Ovary (tissue), 7 donors: ENCODE results near the gene C17orf114.
A peak's percentile ranks its signal among the peaks of the same experiment; 100 is the strongest.
"Not testable (repeated sequence)": the region's sequence is repeated elsewhere in the genome, so short reads cannot be mapped to it uniquely, and the experiment has no call there.

ENCODE experiments used
- DNase-seq, 5 donors: peaks; one replicate each; pipeline ENCODE4 v3.0.0-alpha.2; 2019 to 2020
- H3K27ac ChIP-seq, 2 donors: fragments of 200-600 bp; one replicate each; pipeline versions ENCODE4 v1.5.1 to v1.8.0; 2019 to 2022
- H3K27me3 ChIP-seq: fragments of 200-600 bp; one replicate; pipeline ENCODE4 v1.8.0; 2022
- H3K36me3 ChIP-seq: fragments of 200-600 bp; sonication (generic); one replicate; pipeline ENCODE4 v1.5.1; 2019
- H3K4me1 ChIP-seq: one replicate; pipeline ENCODE4 v1.8.1; 2013; ENCODE audit warnings: mild to moderate bottlenecking, moderate library complexity; ENCODE audit not compliant: insufficient read depth
- H3K4me3 ChIP-seq: fragments of 200-600 bp; sonication (generic); one replicate; pipeline ENCODE4 v1.5.1; 2017
- H3K9me3 ChIP-seq, 2 donors: fragments of 200-600 bp in 1 of 2; sonication (generic) in 1 of 2; one replicate each; pipeline versions ENCODE4 v1.5.1 to v1.8.1; 2013 to 2019; ENCODE audit warnings: mild to moderate bottlenecking in 1 of 2, moderate library complexity in 1 of 2
- EP300 ChIP-seq: sonication (generic); formaldehyde crosslinking; IDR thresholded peaks from one replicate; pipeline ENCODE4 v1.6.1; 2017; ENCODE audit warnings: antibody characterized with exemption
- POLR2A ChIP-seq: fragments of 450-650 bp; IDR thresholded peaks from one replicate; pipeline ENCODE4 v1.6.1; 2017; ENCODE audit warnings: antibody characterized with exemption, mild to moderate bottlenecking, moderate library complexity
- WGBS, 3 donors: extraction: QIAGEN DNeasy Blood & Tissue Kit in 1 of 3; methylation state at CpG; one replicate each; pipeline versions ENCODE4 v1.1.5 to v1.1.7; 2013 to 2017; 5-methylcytosine and 5-hydroxymethylcytosine counted together
- intact Hi-C, 4 donors: fragments of 100-400 bp; cut with DNase I; formaldehyde crosslinking; loops; one replicate each; pipeline versions ENCODE4 v1.11.0 to v1.15.1; 2022 to 2023
- TF ChIP-seq, protein P1 (sequence below), 3 donors: fragments of 450-650 bp in 2 of 3; fragments of 200-600 bp in 1 of 3; IDR thresholded peaks; one replicate each; pipeline versions ENCODE4 v1.5.1 to v1.8.0; 2016 to 2022; ENCODE audit warnings: antibody characterized with exemption in 3 of 3, mild to moderate bottlenecking in 1 of 3
- donor health status: DM: no; HTN: no; CAD: no; lungs with moderate emphysema.
- donor health status: DM: no; HTN: no; CAD: no.
- donor health status: Bipolar disorder and iron deficiency.
- donor health status: DM: no; HTN: no; CAD: no.
- donor health status: DM: yes; HTN: yes; CAD: no.

Gene C17orf114

DNA sequence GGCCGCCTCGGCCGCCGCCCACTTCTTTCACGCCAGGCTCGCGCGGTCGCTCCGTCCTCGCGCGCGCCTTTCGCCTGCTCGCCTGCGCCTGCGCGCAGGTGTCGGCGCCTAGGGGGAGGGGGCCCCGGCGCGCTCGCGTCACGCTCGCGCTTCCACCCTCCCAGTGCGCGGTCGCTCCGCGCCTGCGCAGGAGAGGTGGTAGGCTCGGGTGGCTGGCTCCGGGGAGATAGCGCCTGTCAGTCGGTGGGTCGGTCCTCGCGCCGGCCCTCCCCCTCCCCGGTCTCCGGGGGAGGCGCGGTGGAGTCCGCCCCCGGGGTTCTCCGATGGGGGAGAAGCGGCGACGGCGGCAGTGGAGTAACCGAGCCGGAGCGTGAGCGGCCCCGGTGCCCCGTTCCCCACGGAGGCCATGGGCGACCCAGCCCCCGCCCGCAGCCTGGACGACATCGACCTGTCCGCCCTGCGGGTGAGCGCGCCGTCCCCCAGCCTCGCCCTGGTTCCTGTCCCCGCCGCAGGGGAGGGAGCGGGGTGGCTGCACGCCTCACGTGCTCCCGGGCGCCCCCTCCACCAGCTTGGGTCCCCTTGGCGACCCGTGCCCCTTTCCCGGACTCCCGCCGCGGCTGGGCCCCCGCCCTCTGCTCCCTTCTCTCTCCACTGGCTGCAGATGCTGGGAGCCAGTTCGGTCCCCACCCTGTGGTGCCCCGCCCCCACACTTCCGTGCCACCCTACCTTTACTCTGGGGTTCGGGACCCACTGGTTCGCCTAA is 31.2 kb upstream of the C17orf114 start, which contains the start of gene MINK1:
Gene MINK1, plus strand, starts transcription at position 163 of the 763 bp plus-strand sequence. Its CDS starts 244 bp downstream, at position 407.
- Histone ChIP-seq H3K27ac (peak within 1 kb of the TSS; percentile 96), H3K36me3 (no peaks in the 10 kb centered on the region), H3K27me3 (no peaks in the 10 kb centered on the region), H3K9me3 (no peaks in the 10 kb centered on the region), H3K4me1 (peaks cover 13% of the 10 kb centered on the region), H3K4me3 (peak within 1 kb of the TSS; percentile 81)
- peak; percentile 90 to 94 (median 91) for DNase-seq
- TF ChIP-seq, protein P1, sequence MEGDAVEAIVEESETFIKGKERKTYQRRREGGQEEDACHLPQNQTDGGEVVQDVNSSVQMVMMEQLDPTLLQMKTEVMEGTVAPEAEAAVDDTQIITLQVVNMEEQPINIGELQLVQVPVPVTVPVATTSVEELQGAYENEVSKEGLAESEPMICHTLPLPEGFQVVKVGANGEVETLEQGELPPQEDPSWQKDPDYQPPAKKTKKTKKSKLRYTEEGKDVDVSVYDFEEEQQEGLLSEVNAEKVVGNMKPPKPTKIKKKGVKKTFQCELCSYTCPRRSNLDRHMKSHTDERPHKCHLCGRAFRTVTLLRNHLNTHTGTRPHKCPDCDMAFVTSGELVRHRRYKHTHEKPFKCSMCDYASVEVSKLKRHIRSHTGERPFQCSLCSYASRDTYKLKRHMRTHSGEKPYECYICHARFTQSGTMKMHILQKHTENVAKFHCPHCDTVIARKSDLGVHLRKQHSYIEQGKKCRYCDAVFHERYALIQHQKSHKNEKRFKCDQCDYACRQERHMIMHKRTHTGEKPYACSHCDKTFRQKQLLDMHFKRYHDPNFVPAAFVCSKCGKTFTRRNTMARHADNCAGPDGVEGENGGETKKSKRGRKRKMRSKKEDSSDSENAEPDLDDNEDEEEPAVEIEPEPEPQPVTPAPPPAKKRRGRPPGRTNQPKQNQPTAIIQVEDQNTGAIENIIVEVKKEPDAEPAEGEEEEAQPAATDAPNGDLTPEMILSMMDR (IDR thresholded peaks at IDR 0.05) = no peak
- TF ChIP-seq POLR2A = peak; percentile 82
- intact Hi-C loops = no loop called here
- 0 to 1% (median 0%) methylated on average over 62 to 91 of the region's 91 CpGs for WGBS, 3 donors

DNA sequence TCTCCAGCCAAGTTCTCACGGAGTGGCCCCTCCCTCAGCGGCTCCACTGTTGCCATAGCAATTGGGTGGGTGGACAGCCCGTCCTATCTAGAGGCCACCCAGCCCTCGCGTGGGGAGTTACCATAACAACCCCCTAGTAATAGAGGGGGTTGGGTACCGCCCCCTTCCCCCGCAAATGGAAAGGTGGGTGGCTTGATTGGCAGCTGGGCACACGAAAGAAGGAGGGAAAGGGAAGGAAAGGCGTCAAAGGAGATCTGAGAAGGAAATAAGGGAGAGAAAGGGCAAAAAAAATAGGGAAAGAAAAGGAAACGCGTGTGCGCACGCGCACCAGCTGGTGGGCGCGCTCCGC is 30.7 kb upstream of the C17orf114 start:
- H3K36me3 ChIP-seq, H3K9me3 ChIP-seq, H3K27me3 ChIP-seq, H3K4me1 ChIP-seq, intact Hi-C loops, DNase-seq: not testable (repeated sequence)
- H3K27ac ChIP-seq = peak overlapping the region; percentile 96
- peak overlapping the region; percentile 81 for H3K4me3 ChIP-seq
- WGBS, 3 donors = 0% methylated on average over 11 to 15 of the region's 17 CpGs

DNA sequence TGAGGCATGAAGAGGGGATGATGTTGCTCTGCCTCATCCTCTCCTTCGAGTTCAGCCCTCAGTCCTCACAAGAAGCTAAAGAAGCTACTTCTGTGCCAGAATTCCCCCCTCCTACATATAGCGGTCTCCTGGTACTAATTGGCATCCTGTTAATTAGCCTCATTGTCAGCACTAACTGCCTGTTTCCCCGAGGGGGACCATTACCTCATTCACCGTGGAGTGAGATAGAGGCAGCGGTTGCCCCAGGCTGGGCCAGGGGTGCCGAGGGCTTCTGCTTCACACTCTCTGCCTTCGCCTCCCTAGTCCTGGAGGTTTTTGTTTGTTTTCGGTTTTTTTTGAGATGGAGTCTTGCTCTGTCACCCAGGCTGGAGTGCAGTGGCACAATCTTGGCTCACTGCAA is 25.3 kb upstream of the C17orf114 start:
- intact Hi-C loops = no loop called here
- 65 to 71% (median 68%) methylated on average over 8 of the region's 8 CpGs for whole genome bisulfite sequencing, 3 donors
- Histone ChIP-seq H3K36me3 (no peaks in the 10 kb centered on the region), H3K4me1 (no peaks in the 10 kb centered on the region), H3K9me3 (no peaks in the 10 kb centered on the region), H3K4me3 (no peak overlapping the region), H3K27ac (no peak overlapping the region), H3K27me3 (no peaks in the 10 kb centered on the region)
- TF ChIP-seq POLR2A (no peak), EP300 (no peak)
- TF ChIP-seq, protein P1 (IDR thresholded peaks at IDR 0.05) = no peak
- DNase-seq = no peak

DNA sequence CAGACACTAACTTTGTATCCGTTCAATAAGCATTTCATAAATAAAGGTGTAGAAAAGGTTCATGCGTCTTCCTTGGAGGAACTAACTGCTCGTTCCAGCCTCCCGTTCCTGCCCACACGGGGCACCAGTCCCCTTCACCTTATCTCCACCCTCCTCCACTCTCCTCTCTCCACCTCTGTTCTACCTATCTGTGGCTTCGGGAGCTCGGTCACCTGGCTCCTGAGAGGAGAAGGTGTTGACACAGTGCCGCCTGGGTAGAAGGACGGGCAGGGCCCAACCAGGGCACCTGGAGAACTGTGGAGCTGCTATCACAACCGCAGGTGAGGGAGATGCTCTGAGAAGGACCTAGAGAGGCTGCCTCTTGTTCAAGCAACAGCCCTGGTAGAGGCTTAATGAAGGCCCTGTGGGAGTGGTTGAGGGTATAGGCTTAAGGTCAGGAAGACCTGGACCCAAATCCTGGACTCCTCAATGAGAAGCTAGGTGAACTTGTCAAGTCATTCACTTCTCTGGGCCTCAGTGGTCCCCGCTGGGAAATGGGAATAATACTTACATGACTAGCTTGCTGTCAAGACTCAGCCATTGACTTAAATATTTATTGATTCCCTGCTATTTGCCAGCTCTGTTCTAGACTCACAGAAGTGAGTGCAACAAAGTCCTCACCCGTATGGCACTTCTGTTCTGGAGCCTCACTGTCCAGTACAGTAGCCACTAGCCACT is 21.4 kb upstream of the C17orf114 start:
- intact Hi-C loops = no loop called here
- WGBS, 3 donors = 63 to 68% (median 66%) methylated on average over 12 of the region's 12 CpGs
- H3K27ac ChIP-seq = no peak overlapping the region

More for the DNA sequence above, 21.4 kb upstream of the C17orf114 start:
- Histone ChIP-seq H3K4me3 (no peak overlapping the region), H3K27me3 (no peaks in the 10 kb centered on the region), H3K36me3 (no peaks in the 10 kb centered on the region), H3K4me1 (no peaks in the 10 kb centered on the region), H3K9me3 (no peaks in the 10 kb centered on the region)
- TF ChIP-seq, protein P1 (IDR thresholded peaks at IDR 0.05) = no peak
- TF ChIP-seq POLR2A = no peak
- TF ChIP-seq EP300 = no peak
- DNase-seq = no peak
